Measurements from ENCODE around the gene C3orf22. TPM values are rescaled to one million over a fixed set of nuclear protein-coding genes. Genes with fewer than 3 reads are reported as not detected.

The C3orf22 gene
- total and polyA plus RNA-seq, 9 donors: 0.04 to 0.40 (median 0.21) TPM; not detected in 5

- DNase-seq: peak in 1 of 5 donors; percentile 5
- Histone ChIP-seq H3K4me1 (ENCODE audit: insufficient read depth) (no peaks in the 10 kb centered on the region), H3K36me3 (no peaks in the 10 kb centered on the region), H3K9me3 (no peaks in the 10 kb centered on the region), H3K4me3 (no peak overlapping the region), H3K27ac (no peak overlapping the region), H3K27me3 (no peaks in the 10 kb centered on the region)
- WGBS, 3 donors: 72 to 91% (median 76%) methylated on average over 6 of the region's 6 CpGs
- intact Hi-C loops (cut with DNase I): no loop called here
- TF ChIP-seq POLR2A (IDR thresholded peaks at IDR 0.05): no peak
- no peak for TF ChIP-seq CTCF (IDR thresholded peaks at IDR 0.05)
- TF ChIP-seq EP300 (IDR thresholded peaks at IDR 0.05): no peak
Measured at GRCh38 chr3:126557761-126558160, 971 bp downstream of the C3orf22 start.

GRCh38 chr3:126557415-126557745, 1.4 kb downstream of the C3orf22 start:
- Histone ChIP-seq H3K4me3 (no peak overlapping the region), H3K9me3 (no peaks in the 10 kb centered on the region), H3K27ac (no peak overlapping the region), H3K27me3 (no peaks in the 10 kb centered on the region), H3K4me1 (ENCODE audit: insufficient read depth) (no peaks in the 10 kb centered on the region), H3K36me3 (no peaks in the 10 kb centered on the region)
- no peak for TF ChIP-seq EP300 (IDR thresholded peaks at IDR 0.05)
- no peak for TF ChIP-seq POLR2A (IDR thresholded peaks at IDR 0.05)
- TF ChIP-seq CTCF (IDR thresholded peaks at IDR 0.05): no peak
- WGBS, 3 donors: 88 to 90% (median 89%) methylated on average over 6 to 11 of the region's 11 CpGs
- intact Hi-C loops (cut with DNase I): no loop called here
- DNase-seq: peak in 1 of 5 donors; percentile 25

GRCh38 chr3:126556637-126557414, 1.9 kb downstream of the C3orf22 start:
- no peaks in the 10 kb centered on the region for H3K9me3 ChIP-seq
- intact Hi-C loops (cut with DNase I): no loop called here
- 83 to 91% (median 85%) methylated on average over 8 of the region's 8 CpGs for WGBS, 3 donors
- no peaks in the 10 kb centered on the region for H3K27me3 ChIP-seq
- DNase-seq: peak in 1 of 5 donors; percentile 3
- H3K4me3 ChIP-seq: no peak overlapping the region
- H3K4me1 ChIP-seq (ENCODE audit: insufficient read depth): no peaks in the 10 kb centered on the region
- no peak for TF ChIP-seq CTCF (IDR thresholded peaks at IDR 0.05)
- no peak for TF ChIP-seq EP300 (IDR thresholded peaks at IDR 0.05)
- no peak for TF ChIP-seq POLR2A (IDR thresholded peaks at IDR 0.05)
- H3K36me3 ChIP-seq: no peaks in the 10 kb centered on the region
- no peak overlapping the region for H3K27ac ChIP-seq

- 68 to 76% (median 73%) methylated on average over 10 of the region's 10 CpGs for WGBS, 3 donors
- DNase-seq: peak in 1 of 5 donors; percentile 7
- TF ChIP-seq POLR2A (IDR thresholded peaks at IDR 0.05): no peak
- no peak for TF ChIP-seq CTCF (IDR thresholded peaks at IDR 0.05)
- TF ChIP-seq EP300 (IDR thresholded peaks at IDR 0.05): no peak
- intact Hi-C loops (cut with DNase I): no loop called here
- no peaks in the 10 kb centered on the region for H3K4me1 ChIP-seq (ENCODE audit: insufficient read depth)
- no peak overlapping the region for H3K27ac ChIP-seq
- H3K36me3 ChIP-seq: no peaks in the 10 kb centered on the region
- no peaks in the 10 kb centered on the region for H3K9me3 ChIP-seq
- H3K27me3 ChIP-seq: no peaks in the 10 kb centered on the region
- no peak overlapping the region for H3K4me3 ChIP-seq
Measured at GRCh38 chr3:126555795-126556636, 2.7 kb downstream of the C3orf22 start.

Data from ovary (tissue), 9 donors.